Activated CD8-positive, alpha-beta T cell treated with anti-CD3 and anti-CD28 coated beads, Interleukin-2, amount 10 ng/mL, durations not matched to agents 7 days and 5 days (primary cell): ENCODE results near the gene DPYSL4. TPM values are rescaled to one million over a fixed set of nuclear protein-coding genes. Genes with fewer than 3 reads are reported as not detected.

Experiments used
- ATAC-seq: fragments of 150-1000 bp; cut with Tn5 transposase; one replicate; pipeline ENCODE4 v1.10.0; 2021; ENCODE audit warnings: moderate library complexity
- CTCF ChIA-PET: fragments of 350-600 bp; sonication (Branson Sonifier 250); formaldehyde crosslinking; loops from one replicate; lab custom pipeline; 2021; ENCODE audit warnings: antibody characterized with exemption; lab: Charles Lee
- POLR2A ChIA-PET: fragments of 350-600 bp; sonication (Branson Sonifier 250); formaldehyde crosslinking; loops from one replicate; lab custom pipeline; 2021; ENCODE audit warnings: antibody characterized with exemption; lab: Charles Lee
- DNase-seq: peaks from one replicate; pipeline ENCODE4 v3.0.0-alpha.2; 2020
- H3K27ac Mint-ChIP-seq: one replicate; pipeline ENCODE4 v1.8.0; 2021; ENCODE audit warnings: mild to moderate bottlenecking, mixed read lengths
- H3K27me3 Mint-ChIP-seq: one replicate; pipeline ENCODE4 v1.8.0; 2021; ENCODE audit warnings: low read depth, mixed read lengths
- H3K36me3 Mint-ChIP-seq: one replicate; pipeline ENCODE4 v1.8.0; 2021; ENCODE audit warnings: low read depth, mixed read lengths
- H3K4me1 Mint-ChIP-seq: one replicate; pipeline ENCODE4 v1.8.0; 2021; ENCODE audit warnings: low read depth, mixed read lengths
- H3K4me3 Mint-ChIP-seq: one replicate; pipeline ENCODE4 v1.8.0; 2021; ENCODE audit warnings: mild to moderate bottlenecking, mixed read lengths
- H3K9me3 Mint-ChIP-seq: one replicate; pipeline ENCODE4 v1.8.0; 2022; ENCODE audit warnings: mixed read lengths; ENCODE audit not compliant: insufficient read depth
- total RNA-seq, 2 experiments: library from RNA; stranded (reverse); gene quantifications; one replicate each; pipeline ENCODE4 v1.2.3, GENCODE V29; 2021

DPYSL4 gene
- total RNA-seq, 2 experiments from 2014 or later, result 1.2 to 2.2 TPM

- Mint-ChIP-seq H3K36me3 (no peaks in the 10 kb centered on the region), H3K9me3 (no peaks in the 10 kb centered on the region), H3K27me3 (no peaks in the 10 kb centered on the region), H3K27ac (no peak overlapping the region), H3K4me3 (no peak overlapping the region), H3K4me1 (no peaks in the 10 kb centered on the region)
- DNase-seq (no peak), ATAC-seq (no peak)
- POLR2A ChIA-PET, result no interaction called here
- CTCF ChIA-PET, result no interaction called here
Observed at GRCh38 chr10:132198068-132198370, 11.3 kb downstream of the DPYSL4 start.

GRCh38 chr10:132198381-132199181, 11.8 kb downstream of the DPYSL4 start:
- ChIA-PET CTCF (no interaction called here), POLR2A (no interaction called here)
- DNase-seq (no peak), ATAC-seq (no peak)
- Mint-ChIP-seq H3K4me1 (no peaks in the 10 kb centered on the region), H3K4me3 (no peak overlapping the region), H3K27ac (no peak overlapping the region), H3K9me3 (no peaks in the 10 kb centered on the region), H3K27me3 (no peaks in the 10 kb centered on the region), H3K36me3 (no peaks in the 10 kb centered on the region)

GRCh38 chr10:132199268-132199853, 12.6 kb downstream of the DPYSL4 start:
- H3K27me3 Mint-ChIP-seq, result no peaks in the 10 kb centered on the region
- no peak overlapping the region for H3K27ac Mint-ChIP-seq
- no peak overlapping the region for H3K4me3 Mint-ChIP-seq
- DNase-seq (no peak), ATAC-seq (no peak)
- ChIA-PET CTCF (no interaction called here), POLR2A (no interaction called here)
- H3K9me3 Mint-ChIP-seq, result no peaks in the 10 kb centered on the region
- H3K36me3 Mint-ChIP-seq, result no peaks in the 10 kb centered on the region
- H3K4me1 Mint-ChIP-seq, result no peaks in the 10 kb centered on the region

- POLR2A ChIA-PET, result no interaction called here
- H3K27ac Mint-ChIP-seq, result no peak overlapping the region
- ATAC-seq (no peak), DNase-seq (no peak)
- H3K36me3 Mint-ChIP-seq, result no peaks in the 10 kb centered on the region
- CTCF ChIA-PET, result no interaction called here
- no peak overlapping the region for H3K4me3 Mint-ChIP-seq
- H3K27me3 Mint-ChIP-seq, result no peaks in the 10 kb centered on the region
- H3K9me3 Mint-ChIP-seq, result no peaks in the 10 kb centered on the region
- H3K4me1 Mint-ChIP-seq, result no peaks in the 10 kb centered on the region
Observed at GRCh38 chr10:132199854-132200311, 13.1 kb downstream of the DPYSL4 start.

- H3K4me1 Mint-ChIP-seq, result no peaks in the 10 kb centered on the region
- ATAC-seq (no peak), DNase-seq (no peak)
- CTCF ChIA-PET, result no interaction called here
- no peaks in the 10 kb centered on the region for H3K36me3 Mint-ChIP-seq
- no peak overlapping the region for H3K27ac Mint-ChIP-seq
- POLR2A ChIA-PET, result no interaction called here
- no peaks in the 10 kb centered on the region for H3K27me3 Mint-ChIP-seq
- no peak overlapping the region for H3K4me3 Mint-ChIP-seq
- H3K9me3 Mint-ChIP-seq, result no peaks in the 10 kb centered on the region
Observed at GRCh38 chr10:132200344-132201110, 13.8 kb downstream of the DPYSL4 start.

GRCh38 chr10:132201111-132201969, 14.6 kb downstream of the DPYSL4 start:
- no peak overlapping the region for H3K27ac Mint-ChIP-seq
- DNase-seq (no peak), ATAC-seq (no peak)
- ChIA-PET CTCF (no interaction called here), POLR2A (no interaction called here)
- peaks cover under 1% of the 10 kb centered on the region for H3K4me1 Mint-ChIP-seq
- no peaks in the 10 kb centered on the region for H3K27me3 Mint-ChIP-seq
- H3K9me3 Mint-ChIP-seq, result no peaks in the 10 kb centered on the region
- no peak overlapping the region for H3K4me3 Mint-ChIP-seq
- H3K36me3 Mint-ChIP-seq, result no peaks in the 10 kb centered on the region

- ChIA-PET CTCF (no interaction called here), POLR2A (no interaction called here)
- DNase-seq (no peak), ATAC-seq (no peak)
- no peak overlapping the region for H3K27ac Mint-ChIP-seq
- no peaks in the 10 kb centered on the region for H3K36me3 Mint-ChIP-seq
- H3K27me3 Mint-ChIP-seq, result no peaks in the 10 kb centered on the region
- no peak overlapping the region for H3K4me3 Mint-ChIP-seq
- peaks cover 2% of the 10 kb centered on the region for H3K4me1 Mint-ChIP-seq
- H3K9me3 Mint-ChIP-seq, result no peaks in the 10 kb centered on the region
Observed at GRCh38 chr10:132202070-132202970, 15.6 kb downstream of the DPYSL4 start.

- H3K36me3 Mint-ChIP-seq, result no peaks in the 10 kb centered on the region
- ATAC-seq (no peak), DNase-seq (no peak)
- peaks cover 2% of the 10 kb centered on the region for H3K4me1 Mint-ChIP-seq
- no peaks in the 10 kb centered on the region for H3K9me3 Mint-ChIP-seq
- H3K27me3 Mint-ChIP-seq, result no peaks in the 10 kb centered on the region
- no peak overlapping the region for H3K27ac Mint-ChIP-seq
- H3K4me3 Mint-ChIP-seq, result no peak overlapping the region
- ChIA-PET CTCF (no interaction called here), POLR2A (no interaction called here)
Observed at GRCh38 chr10:132203256-132204077, 16.7 kb downstream of the DPYSL4 start.

- no peaks in the 10 kb centered on the region for H3K36me3 Mint-ChIP-seq
- ChIA-PET POLR2A (no interaction called here), CTCF (no interaction called here)
- peaks cover 2% of the 10 kb centered on the region for H3K4me1 Mint-ChIP-seq
- H3K27ac Mint-ChIP-seq, result no peak overlapping the region
- H3K27me3 Mint-ChIP-seq, result no peaks in the 10 kb centered on the region
- DNase-seq (no peak), ATAC-seq (no peak)
- H3K9me3 Mint-ChIP-seq, result no peaks in the 10 kb centered on the region
- H3K4me3 Mint-ChIP-seq, result no peak overlapping the region
Observed at GRCh38 chr10:132204078-132204780, 17.5 kb downstream of the DPYSL4 start.

- no peak overlapping the region for H3K27ac Mint-ChIP-seq
- no peaks in the 10 kb centered on the region for H3K36me3 Mint-ChIP-seq
- H3K27me3 Mint-ChIP-seq, result no peaks in the 10 kb centered on the region
- ATAC-seq, result no peak
- no peaks in the 10 kb centered on the region for H3K9me3 Mint-ChIP-seq
- no peak overlapping the region for H3K4me3 Mint-ChIP-seq
- ChIA-PET POLR2A (no interaction called here), CTCF (no interaction called here)
- peaks cover 2% of the 10 kb centered on the region for H3K4me1 Mint-ChIP-seq
- DNase-seq, result no peak
Observed at GRCh38 chr10:132204781-132205473, 18.2 kb downstream of the DPYSL4 start.
